WERI-Rb-1 (cell line): ENCODE results near the gene MAML2.
A peak's percentile ranks its signal among the peaks of the same experiment; 100 is the strongest.

Experiments used
- DNase-seq: peaks from one replicate; pipeline ENCODE4 v3.0.0-alpha.2; 2020
- H3K27ac ChIP-seq: fragments of 250-450 bp; sonication (Bioruptor Pico); 2 replicates; pipeline ENCODE4 v1.5.1; 2020; ENCODE audit warnings: mild to moderate bottlenecking, moderate library complexity
- H3K27me3 ChIP-seq: fragments of 250-450 bp; sonication (Bioruptor Pico); 2 replicates; pipeline ENCODE4 v1.5.1; 2021; ENCODE audit warnings: mild to moderate bottlenecking, low read depth, moderate library complexity; ENCODE audit not compliant: insufficient read depth, severe bottlenecking
- H3K36me3 ChIP-seq: fragments of 250-450 bp; sonication (Bioruptor Pico); 2 replicates; pipeline ENCODE4 v1.5.1; 2020; ENCODE audit warnings: mild to moderate bottlenecking, moderate library complexity
- H3K4me3 ChIP-seq: 2 replicates; pipeline ENCODE4 v1.5.1; 2011; ENCODE audit warnings: low read depth, mild to moderate bottlenecking, control low read depth, low read length
- H3K9me3 ChIP-seq: fragments of 250-450 bp; sonication (Bioruptor Pico); 2 replicates; pipeline ENCODE4 v1.5.1; 2021; ENCODE audit warnings: mild to moderate bottlenecking, moderate library complexity; ENCODE audit not compliant: severe bottlenecking
- CTCF ChIP-seq: IDR thresholded peaks from 2 replicates; pipeline ENCODE4 v1.5.1; 2011; ENCODE audit warnings: low read depth, mild to moderate bottlenecking, control low read depth, inconsistent platforms, low read length

MAML2 gene

GRCh38 chr11:96026310-96026709 lies 316.7 kb downstream of the MAML2 start:
- Histone ChIP-seq H3K36me3 (peaks cover 3% of the 10 kb centered on the region), H3K27me3 (no peaks in the 10 kb centered on the region), H3K27ac (peak overlapping the region; percentile 44; the same call in 1 of the 2 replicates), H3K4me3 (no peak overlapping the region), H3K9me3 (no peaks in the 10 kb centered on the region)
- TF ChIP-seq CTCF = no peak
- no peak for DNase-seq

- H3K9me3 ChIP-seq = no peaks in the 10 kb centered on the region
- no peak for TF ChIP-seq CTCF
- no peaks in the 10 kb centered on the region for H3K27me3 ChIP-seq
- DNase-seq = no peak
- H3K4me3 ChIP-seq = no peak overlapping the region
- peaks cover 5% of the 10 kb centered on the region; the same call in 1 of the 2 replicates for H3K36me3 ChIP-seq
- H3K27ac ChIP-seq = peak overlapping the region; percentile 94
Observed at GRCh38 chr11:96024666-96025065, 318.3 kb downstream of the MAML2 start.

- Histone ChIP-seq H3K4me3 (no peak overlapping the region), H3K36me3 (peaks cover 5% of the 10 kb centered on the region; the same call in 1 of the 2 replicates), H3K27me3 (no peaks in the 10 kb centered on the region), H3K9me3 (no peaks in the 10 kb centered on the region), H3K27ac (peak overlapping the region; percentile 94)
- TF ChIP-seq CTCF = no peak
- no peak for DNase-seq
Observed at GRCh38 chr11:96023275-96023674, 319.7 kb downstream of the MAML2 start.

GRCh38 chr11:96021901-96022650 lies 320.9 kb downstream of the MAML2 start:
- peak; percentile 80 for DNase-seq
- H3K36me3 ChIP-seq = peaks cover 5% of the 10 kb centered on the region; the same call in 1 of the 2 replicates
- no peak for TF ChIP-seq CTCF
- no peaks in the 10 kb centered on the region for H3K9me3 ChIP-seq
- no peak overlapping the region; the same call in 1 of the 2 replicates for H3K4me3 ChIP-seq
- no peaks in the 10 kb centered on the region for H3K27me3 ChIP-seq
- H3K27ac ChIP-seq = peak overlapping the region; percentile 94

- Histone ChIP-seq H3K9me3 (no peaks in the 10 kb centered on the region), H3K36me3 (peaks cover 5% of the 10 kb centered on the region; the same call in 1 of the 2 replicates), H3K27me3 (no peaks in the 10 kb centered on the region), H3K4me3 (no peak overlapping the region), H3K27ac (peak overlapping the region; percentile 94)
- DNase-seq = no peak
- no peak for TF ChIP-seq CTCF
Observed at GRCh38 chr11:96019810-96020747, 322.9 kb downstream of the MAML2 start.
